GM10266 (cell line): ENCODE measurements around the gene PRAF2.

Experiments
- DNase-seq: peaks from one replicate; pipeline ENCODE4 v3.0.0; 2012; ENCODE audit errors: extremely low spot score
- CTCF ChIP-seq: IDR thresholded peaks from 2 replicates; pipeline ENCODE4 v1.5.1; 2012; ENCODE audit warnings: mild to moderate bottlenecking, low read depth; ENCODE audit not compliant: control insufficient read depth, insufficient read depth; ENCODE audit errors: missing control alignments

Gene PRAF2

DNA sequence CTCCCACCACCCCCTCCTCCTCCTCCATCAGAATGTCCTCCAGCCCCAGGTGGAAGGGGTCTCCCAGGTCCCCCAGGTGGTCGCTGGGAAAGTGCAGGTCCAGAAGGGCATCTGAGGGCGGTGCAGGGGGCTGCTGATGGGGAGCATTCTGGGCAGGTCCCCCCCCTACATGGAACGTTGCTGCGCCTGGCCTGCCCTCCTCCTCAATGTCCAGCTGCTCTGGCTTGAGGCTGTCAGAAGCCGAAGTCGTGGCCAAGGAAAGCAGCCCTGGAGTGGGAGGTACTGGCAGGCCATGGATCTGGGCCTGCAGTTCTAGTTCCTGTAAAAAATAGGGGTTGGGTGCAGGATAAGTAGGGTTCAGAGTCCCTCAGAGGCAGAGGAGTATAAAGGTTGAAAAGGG, 43.5 kb downstream of the PRAF2 start:
- DNase-seq, result no peak

DNA sequence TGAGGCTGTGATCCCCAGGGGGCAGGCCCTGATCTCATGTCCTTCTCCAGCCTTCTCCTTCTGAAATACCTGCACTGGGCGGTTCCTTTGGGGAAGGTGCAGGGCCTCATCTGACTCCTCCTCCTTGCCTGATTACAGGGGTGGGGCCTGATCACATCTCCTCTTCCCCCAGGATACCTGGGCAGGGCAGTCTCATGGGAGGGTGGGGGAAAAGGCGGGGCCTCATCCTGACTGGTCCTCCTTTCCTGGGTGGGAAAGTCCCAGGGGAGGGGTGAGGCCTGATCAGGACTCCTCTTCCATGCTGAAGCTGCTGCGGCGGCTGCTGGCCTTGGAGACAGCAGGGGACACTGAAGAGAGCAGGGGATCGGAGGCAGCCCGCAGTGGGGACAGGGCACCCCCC, 43.9 kb downstream of the PRAF2 start:
- no peak for DNase-seq
- TF ChIP-seq CTCF, result no peak

More for the DNA sequence above, 43.5 kb downstream of the PRAF2 start:
- no peak for TF ChIP-seq CTCF
